Fibroblast of skin of abdomen (primary cell): ENCODE results near the gene INPP5A.
"Not testable (repeated sequence)": the region's sequence is repeated elsewhere in the genome, so short reads cannot be mapped to it uniquely, and the experiment has no call there.

Experiments
- DNase-seq: peaks from one replicate; pipeline ENCODE4 v3.0.0-alpha.2; 2013

INPP5A gene

GRCh38 chr10:132503581-132504421 is 33.8 kb upstream of the INPP5A start:
- DNase-seq = no peak

- no peak for DNase-seq
These were observed 32.9 kb upstream of the INPP5A start for GRCh38 chr10:132504501-132505272.

- not testable (repeated sequence) for DNase-seq
These were observed 32.0 kb upstream of the INPP5A start for GRCh38 chr10:132505546-132505945.

DNA sequence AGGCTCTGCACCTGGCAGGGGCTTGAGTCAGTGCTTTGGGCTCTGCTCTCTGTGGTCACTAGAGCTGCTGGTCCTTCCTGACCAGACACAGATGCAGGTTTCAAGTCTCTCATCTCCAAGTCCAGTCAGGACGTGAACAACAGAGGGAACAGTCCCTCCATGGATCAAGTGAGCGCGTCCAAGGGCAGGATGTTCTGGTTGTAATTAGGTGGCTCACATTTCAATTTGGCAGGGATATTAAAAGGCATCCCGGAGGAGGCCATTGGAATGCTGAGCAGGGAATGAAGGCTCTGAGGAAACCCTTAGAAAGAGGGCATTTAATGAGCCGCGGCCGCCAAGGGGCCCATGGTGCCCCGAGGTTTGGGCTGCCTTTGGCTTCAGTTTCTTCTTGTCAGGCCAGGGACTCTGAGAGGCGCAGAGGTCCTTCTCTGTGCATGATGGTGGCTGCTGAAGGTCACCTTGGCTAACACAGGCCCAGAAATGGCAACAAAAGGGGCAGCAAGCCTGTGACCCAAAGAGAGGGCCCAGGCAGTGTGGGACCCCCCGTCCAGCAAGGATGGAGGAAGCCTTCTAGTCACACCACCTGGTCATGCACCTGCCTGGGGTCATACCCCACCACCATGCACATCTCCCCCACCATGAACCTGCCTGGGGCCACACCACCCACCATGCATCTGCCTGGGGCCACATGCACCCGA is 30.7 kb upstream of the INPP5A start:
- DNase-seq = peak; percentile 85

DNA sequence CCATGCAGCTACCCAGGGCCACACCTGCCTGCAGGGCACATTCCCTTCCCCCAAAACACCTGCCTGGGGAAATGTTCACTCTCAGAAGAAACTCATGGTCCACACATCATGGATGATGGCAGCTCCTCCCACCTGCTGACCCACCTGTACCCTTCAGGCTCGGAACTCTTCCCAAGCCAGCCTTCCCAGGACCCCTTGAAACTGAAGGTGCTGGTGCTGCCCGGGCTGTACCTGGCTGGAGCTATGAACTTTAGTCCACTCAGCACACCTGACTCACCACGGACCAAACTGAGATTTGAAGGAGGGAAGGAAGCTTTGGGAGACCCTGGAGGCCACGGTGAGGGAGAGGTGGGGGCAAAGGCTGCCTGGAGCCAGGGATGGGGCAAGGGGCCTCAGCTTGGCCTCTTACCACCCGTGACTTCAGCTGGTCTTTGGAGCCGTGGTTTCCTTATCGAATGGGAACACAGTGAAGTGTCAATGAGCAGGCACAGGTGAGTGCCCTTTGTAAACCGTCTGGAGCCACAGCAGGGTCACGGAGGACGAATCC is 30.1 kb upstream of the INPP5A start:
- DNase-seq = no peak

GRCh38 chr10:132507956-132508490 is 29.6 kb upstream of the INPP5A start:
- DNase-seq = no peak

- DNase-seq = no peak
These were observed 28.8 kb upstream of the INPP5A start for GRCh38 chr10:132508581-132509443.

GRCh38 chr10:132509506-132510173 is 27.9 kb upstream of the INPP5A start:
- DNase-seq = no peak

GRCh38 chr10:132510174-132510611 is 27.4 kb upstream of the INPP5A start:
- DNase-seq = no peak

- no peak for DNase-seq
These were observed 26.2 kb upstream of the INPP5A start for GRCh38 chr10:132511121-132512051.

DNA sequence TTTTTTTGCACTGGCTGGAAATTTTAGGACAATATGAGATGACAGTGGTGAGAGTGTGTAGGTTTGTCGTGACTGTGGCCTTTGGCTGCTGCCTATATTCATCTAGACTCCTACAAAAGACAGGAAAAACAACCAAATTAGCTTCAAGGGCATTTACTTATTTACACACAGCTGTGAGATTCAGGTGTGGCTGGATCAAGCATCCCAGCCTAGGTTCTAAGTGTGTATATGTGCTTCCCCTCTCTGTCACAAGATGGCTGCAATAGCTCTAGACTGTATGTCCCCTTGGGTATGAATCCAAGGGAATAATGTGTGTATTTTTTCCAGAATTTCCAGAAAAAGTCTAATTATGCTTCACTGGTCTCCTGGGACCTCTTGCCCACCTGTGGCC is 25.5 kb upstream of the INPP5A start:
- no peak for DNase-seq

- DNase-seq = no peak
These were observed 24.8 kb upstream of the INPP5A start for GRCh38 chr10:132512693-132513345.

GRCh38 chr10:132514821-132515520 is 22.6 kb upstream of the INPP5A start:
- no peak for DNase-seq

- no peak for DNase-seq
These were observed 21.5 kb upstream of the INPP5A start for GRCh38 chr10:132515811-132516726.

DNA sequence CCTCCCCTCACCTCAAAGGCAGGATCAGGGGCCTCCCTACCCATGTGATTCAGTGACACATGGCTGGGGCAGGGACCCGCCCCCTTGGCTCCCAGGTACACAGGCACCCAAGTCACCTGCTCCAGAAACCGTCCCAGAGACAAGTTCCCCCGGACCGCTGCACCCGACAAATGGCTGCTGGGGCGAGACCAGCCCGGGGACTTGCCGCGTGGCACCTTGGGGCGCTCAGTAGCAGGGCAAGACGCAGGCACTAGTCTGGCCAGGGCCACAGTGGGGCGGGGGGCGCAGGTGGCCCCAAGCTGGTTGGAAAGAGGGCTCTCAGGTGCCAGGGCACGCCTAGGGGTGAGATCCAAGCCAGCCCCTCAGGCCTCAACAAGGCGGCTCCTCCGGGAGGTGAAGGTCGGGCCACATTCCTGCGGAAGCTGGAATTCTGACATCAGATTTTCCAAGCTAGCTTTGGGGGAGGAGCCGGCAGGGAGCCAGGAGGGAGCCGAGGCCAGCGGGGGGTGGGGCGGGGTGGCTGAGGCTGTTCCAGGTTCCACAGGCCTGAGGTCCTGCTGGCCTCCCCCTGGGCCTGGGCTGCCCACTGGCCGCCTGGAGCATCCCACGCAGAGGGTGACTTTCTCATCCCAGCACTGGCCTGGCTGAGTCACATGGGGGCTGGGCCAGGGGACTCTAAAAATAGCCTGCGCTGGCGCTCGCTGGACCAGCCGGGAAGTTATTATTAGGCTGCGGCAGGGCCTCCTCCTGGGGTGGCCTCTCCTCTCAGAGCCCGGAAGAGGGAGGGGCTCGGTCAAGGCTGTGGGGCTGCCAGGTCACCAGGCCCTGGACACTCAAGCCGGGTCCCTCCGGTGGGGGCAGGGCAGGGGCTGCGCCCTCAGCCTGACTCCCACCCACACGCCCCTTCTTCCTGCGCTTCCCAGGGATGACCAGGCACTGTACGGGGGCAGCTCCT is 20.5 kb upstream of the INPP5A start:
- DNase-seq = peak; percentile 91

DNA sequence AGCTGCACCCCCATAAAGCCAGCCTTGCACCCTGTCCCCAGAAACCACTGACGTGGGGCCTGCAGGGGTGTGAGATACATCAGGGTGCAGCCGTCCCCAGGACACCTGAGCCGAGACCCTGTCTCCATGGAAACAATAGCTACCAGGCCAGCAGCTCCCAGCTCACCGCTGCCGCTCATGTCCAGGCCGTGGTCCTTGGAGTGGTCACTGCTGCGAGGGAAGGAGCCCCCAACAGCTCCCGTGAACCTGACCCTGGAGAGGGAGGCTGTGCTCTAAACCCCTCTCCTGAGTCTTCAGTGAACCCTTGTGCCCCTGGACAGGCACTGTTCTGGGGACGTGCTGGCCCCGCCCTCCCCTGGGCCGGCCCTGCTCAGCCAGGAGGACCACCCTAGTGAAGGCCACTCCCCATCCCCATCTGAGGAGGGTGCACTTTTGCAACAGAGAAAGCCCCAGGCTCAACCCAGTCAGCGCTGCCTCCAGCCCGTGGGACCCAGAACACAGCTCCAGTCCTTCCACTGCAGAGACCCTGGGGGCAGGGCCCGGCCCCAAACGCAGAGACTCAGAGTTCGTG is 19.6 kb upstream of the INPP5A start:
- DNase-seq = no peak
